Bronchial epithelial cell (primary cell): Measurements from ENCODE around the gene CFAP298. TPM values are rescaled to one million over a fixed set of nuclear protein-coding genes. Genes with fewer than 3 reads are reported as not detected.

Source experiments
- DNase-seq: peaks from one replicate; pipeline ENCODE4 v3.0.0-alpha.2; 2010; ENCODE audit warnings: low read depth
- FAIRE-seq: peaks from 2 replicates; lab custom pipeline; 2011; peaks lifted over from hg19 to GRCh38; lab: Jason Lieb, UNC
- H3K27me3 ChIP-seq: 2 replicates; pipeline ENCODE4 v1.5.1; 2011; ENCODE audit warnings: low read length; ENCODE audit not compliant: control insufficient read depth, insufficient read depth
- H3K36me3 ChIP-seq: 2 replicates; pipeline ENCODE4 v1.5.1; 2011; ENCODE audit warnings: low read length; ENCODE audit not compliant: control insufficient read depth, insufficient read depth
- H3K4me3 ChIP-seq: 2 replicates; pipeline ENCODE4 v1.5.1; 2011; ENCODE audit warnings: mild to moderate bottlenecking, low read depth, low read length, control low read depth
- total RNA-seq: library from RNA; depleted of rRNA; stranded (reverse); fragments of >200 nt; gene quantifications from 2 replicates; pipeline ENCODE4 v1.2.1, GENCODE V29; 2014
- TF ChIP-seq, protein P1 (sequence below): IDR thresholded peaks from 2 replicates; pipeline ENCODE4 v1.5.1; 2011; ENCODE audit warnings: mild to moderate bottlenecking, moderate library complexity, low read length, control low read depth, inconsistent platforms; ENCODE audit not compliant: insufficient read depth, severe bottlenecking

CFAP298 gene
- total RNA-seq, 1 donor from 2014 or later: 37.6 TPM

DNA sequence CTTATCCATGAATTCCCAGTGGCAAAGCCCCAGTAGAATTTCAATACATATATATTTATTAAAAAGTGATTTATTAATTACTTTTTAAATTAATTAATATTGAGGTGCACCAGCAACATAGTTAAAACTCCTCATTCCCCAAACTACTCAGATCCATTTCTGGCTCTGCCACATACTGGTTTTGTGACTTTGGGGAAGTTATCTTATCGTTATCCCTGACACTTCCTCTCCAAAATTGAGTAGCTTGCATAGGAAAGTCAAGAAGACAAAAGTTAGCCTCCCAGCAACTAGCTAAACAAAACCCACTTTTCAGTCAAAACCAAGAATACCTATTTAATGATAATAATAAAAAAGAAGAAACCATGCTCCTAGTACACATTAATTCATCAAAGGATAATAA lies 62.7 kb downstream of the CFAP298 start:
- TF ChIP-seq, protein P1, sequence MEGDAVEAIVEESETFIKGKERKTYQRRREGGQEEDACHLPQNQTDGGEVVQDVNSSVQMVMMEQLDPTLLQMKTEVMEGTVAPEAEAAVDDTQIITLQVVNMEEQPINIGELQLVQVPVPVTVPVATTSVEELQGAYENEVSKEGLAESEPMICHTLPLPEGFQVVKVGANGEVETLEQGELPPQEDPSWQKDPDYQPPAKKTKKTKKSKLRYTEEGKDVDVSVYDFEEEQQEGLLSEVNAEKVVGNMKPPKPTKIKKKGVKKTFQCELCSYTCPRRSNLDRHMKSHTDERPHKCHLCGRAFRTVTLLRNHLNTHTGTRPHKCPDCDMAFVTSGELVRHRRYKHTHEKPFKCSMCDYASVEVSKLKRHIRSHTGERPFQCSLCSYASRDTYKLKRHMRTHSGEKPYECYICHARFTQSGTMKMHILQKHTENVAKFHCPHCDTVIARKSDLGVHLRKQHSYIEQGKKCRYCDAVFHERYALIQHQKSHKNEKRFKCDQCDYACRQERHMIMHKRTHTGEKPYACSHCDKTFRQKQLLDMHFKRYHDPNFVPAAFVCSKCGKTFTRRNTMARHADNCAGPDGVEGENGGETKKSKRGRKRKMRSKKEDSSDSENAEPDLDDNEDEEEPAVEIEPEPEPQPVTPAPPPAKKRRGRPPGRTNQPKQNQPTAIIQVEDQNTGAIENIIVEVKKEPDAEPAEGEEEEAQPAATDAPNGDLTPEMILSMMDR: no peak
- DNase-seq: no peak
- no peak for FAIRE-seq

More for the DNA sequence above, 62.7 kb downstream of the CFAP298 start:
- no peaks in the 10 kb centered on the region for H3K36me3 ChIP-seq
- H3K27me3 ChIP-seq: no peaks in the 10 kb centered on the region
- H3K4me3 ChIP-seq: no peak overlapping the region

Other genes with a start within 250 kb of the CFAP298 start
- gene URB1, start 219.4 kb downstream of the CFAP298 start, total RNA-seq: 19.3 and 22.4 TPM in 2 replicates
- 8.8 and 9.0 TPM in 2 replicates for gene EVA1C, start 199.7 kb downstream of the CFAP298 start, total RNA-seq
- 0.13 and 0.26 TPM in 2 replicates for gene TCP10L, start 26.9 kb downstream of the CFAP298 start, total RNA-seq
- gene SYNJ1, start 115.6 kb upstream of the CFAP298 start, total RNA-seq: 2.6 and 3.8 TPM in 2 replicates
- gene PAXBP1, start 159.4 kb upstream of the CFAP298 start, total RNA-seq: 25.6 and 26.6 TPM in 2 replicates